Measurements from ENCODE around the gene DUSP10.

DUSP10 gene

DNA sequence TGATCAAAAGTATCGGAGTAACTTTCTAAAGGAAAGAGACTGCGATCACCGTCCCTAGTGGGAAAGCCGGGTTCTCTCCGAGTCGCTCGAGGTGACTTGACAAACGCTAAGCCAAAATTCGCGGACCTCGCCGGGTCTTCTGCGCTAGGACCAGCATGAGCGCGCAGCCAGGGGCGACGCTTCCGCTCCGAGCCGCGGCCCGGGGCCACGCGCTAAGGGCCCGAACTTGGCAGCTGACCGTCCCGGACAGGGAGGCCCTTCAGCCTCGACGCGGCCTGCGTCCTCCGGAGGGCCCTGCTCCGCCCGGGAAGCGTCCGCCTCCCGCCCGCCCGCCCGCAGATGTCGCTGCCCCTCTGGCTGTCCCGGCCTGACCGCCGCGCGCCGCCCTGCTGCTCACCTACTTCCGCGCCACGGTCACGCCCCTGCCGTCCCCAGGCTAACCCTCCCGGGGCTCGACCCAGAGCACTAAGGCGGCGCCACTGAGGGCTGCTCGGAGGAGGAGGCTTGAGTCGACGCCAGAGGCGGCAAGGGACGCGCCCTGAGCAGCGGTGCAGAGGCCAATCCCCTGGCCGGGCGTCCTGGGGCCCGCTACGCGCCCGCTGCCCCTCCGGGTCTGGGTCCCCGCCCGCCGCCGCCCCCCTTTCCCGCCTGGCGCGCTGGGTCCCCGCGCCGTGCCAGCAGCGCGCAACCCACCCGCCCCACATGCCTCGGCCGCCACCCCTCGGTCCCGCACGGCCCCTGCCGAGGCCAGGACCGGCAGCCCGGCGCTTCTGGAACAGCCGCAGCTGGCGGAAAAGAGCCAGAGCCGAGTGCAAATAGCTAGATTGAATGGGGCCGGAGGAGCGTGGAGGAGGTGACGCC lies 896 bp upstream of the DUSP10 start:
- Histone ChIP-seq H3K4me1 (ENCODE audit: insufficient read depth, low read length) (peaks cover 36% of the 10 kb centered on the region), H3K36me3 (ENCODE audit: insufficient read depth, low read length) (peaks cover 13% of the 10 kb centered on the region), H3K9me3 (ENCODE audit: low read length) (no peaks in the 10 kb centered on the region), H3K4me3 (ENCODE audit: low read depth in 1 of 2, low read length in 2 of 2) (peak overlapping the region; percentile 66 to 100), H3K27ac (ENCODE audit: low read depth, low read length) (peak overlapping the region; percentile 78), H3K9ac (ENCODE audit: low read length) (peak overlapping the region; percentile 96), H3K27me3 (ENCODE audit: control insufficient read depth in 1 of 2, insufficient read depth in 2 of 2, low read length in 2 of 2) (no peaks in the 10 kb centered on the region)

DNA sequence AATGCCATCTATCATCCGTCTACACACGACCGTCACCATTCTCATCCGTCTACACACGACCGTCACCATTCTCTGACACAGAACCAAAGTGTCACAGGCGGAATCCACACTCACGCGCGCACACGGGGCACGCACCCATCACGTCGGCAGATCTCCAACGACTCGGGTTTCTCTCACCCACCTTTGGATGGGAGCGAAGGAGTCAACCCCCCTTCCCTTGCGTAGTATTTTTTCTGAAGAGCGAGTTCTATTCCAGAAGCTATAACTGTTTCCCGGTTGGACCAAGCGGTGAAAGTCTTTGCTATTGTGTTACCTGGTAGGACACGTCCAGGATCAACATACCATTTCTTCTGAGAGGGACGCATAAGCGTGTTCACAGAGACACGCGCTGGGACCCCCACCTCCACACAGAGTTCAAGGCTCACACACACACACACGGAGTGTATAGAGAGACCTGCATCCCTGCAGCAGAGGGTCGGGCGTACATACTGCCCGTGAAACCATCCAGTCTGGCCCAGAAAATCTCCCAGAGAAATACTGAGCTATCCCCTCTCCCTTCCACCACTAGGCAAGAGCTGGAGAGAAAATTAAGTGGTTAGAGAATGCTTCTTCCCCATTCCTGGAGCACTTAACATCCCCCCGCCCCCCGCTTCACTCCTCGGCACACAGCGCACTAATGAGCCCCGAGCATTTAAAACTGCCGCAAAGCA lies 741 bp downstream of the DUSP10 start:
- H3K9ac ChIP-seq (ENCODE audit: low read length): peak overlapping the region; percentile 99
- no peaks in the 10 kb centered on the region for H3K27me3 ChIP-seq (ENCODE audit: control insufficient read depth in 1 of 2, insufficient read depth in 2 of 2, low read length in 2 of 2)
- peaks cover 52% of the 10 kb centered on the region for H3K4me1 ChIP-seq (ENCODE audit: insufficient read depth, low read length)
- peaks cover 23% of the 10 kb centered on the region for H3K36me3 ChIP-seq (ENCODE audit: insufficient read depth, low read length)
- peak overlapping the region; percentile 84 for H3K27ac ChIP-seq (ENCODE audit: low read depth, low read length)
- H3K9me3 ChIP-seq (ENCODE audit: low read length): no peaks in the 10 kb centered on the region
- H3K4me3 ChIP-seq (ENCODE audit: low read depth in 1 of 2, low read length in 2 of 2): peak overlapping the region; percentile 53 to 100

DNA sequence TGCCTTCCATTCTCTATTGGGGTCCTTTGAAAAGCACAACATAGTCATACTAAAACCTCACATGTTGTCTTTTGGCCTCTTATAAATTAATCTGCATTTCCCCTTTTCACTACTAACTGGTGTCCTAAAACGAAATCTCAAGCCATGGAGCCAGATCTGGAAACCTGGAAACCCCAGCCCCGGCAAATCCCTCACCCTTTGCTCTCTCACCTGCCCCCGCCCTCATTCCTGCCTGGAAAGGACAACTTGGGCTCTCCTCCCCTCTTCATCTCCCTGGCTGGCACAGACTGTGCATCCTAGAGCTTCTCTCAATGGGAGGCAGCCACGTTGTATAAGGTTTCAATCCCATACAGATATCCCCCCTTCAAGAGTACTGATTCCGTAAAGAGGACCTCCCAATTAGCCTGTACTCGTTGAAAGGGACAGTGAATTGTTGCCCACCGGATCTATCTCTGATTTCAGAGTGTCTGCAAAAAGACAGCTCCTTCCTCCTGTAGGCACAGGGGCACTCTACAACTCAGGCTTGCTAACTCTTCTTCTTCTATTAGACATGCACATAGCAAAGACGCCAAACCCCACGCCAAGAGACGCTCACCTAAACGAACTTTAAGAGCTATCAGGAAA lies 1.4 kb downstream of the DUSP10 start:
- peak overlapping the region; percentile 84 for H3K27ac ChIP-seq (ENCODE audit: low read depth, low read length)

DNA sequence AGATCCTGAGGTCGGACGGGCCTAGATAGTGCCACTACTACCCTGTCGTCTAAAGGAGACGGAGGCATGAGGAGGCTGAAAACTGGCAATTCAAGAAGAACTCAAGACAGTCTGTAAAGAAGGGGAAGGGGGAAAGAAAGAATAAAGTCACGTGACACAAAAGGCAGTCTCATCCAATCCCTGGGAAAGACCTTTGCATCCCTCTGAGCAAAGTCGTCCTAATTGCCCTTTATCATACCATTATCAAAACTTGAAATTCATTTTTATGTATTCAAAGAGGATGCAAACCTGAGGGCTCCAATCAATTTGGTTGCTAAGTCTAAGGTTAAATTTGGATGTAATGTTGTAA lies 2.2 kb downstream of the DUSP10 start:
- Histone ChIP-seq H3K27ac (ENCODE audit: low read depth, low read length) (peak overlapping the region; percentile 84), H3K27me3 (ENCODE audit: control insufficient read depth in 1 of 2, insufficient read depth in 2 of 2, low read length in 2 of 2) (no peaks in the 10 kb centered on the region), H3K36me3 (ENCODE audit: insufficient read depth, low read length) (peaks cover 23% of the 10 kb centered on the region), H3K9me3 (ENCODE audit: low read length) (no peaks in the 10 kb centered on the region), H3K4me3 (ENCODE audit: low read depth in 1 of 2, low read length in 2 of 2) (peak overlapping the region; percentile 53 to 100), H3K4me1 (ENCODE audit: insufficient read depth, low read length) (peaks cover 64% of the 10 kb centered on the region), H3K9ac (ENCODE audit: low read length) (no peak overlapping the region)

More for the DNA sequence above, 1.4 kb downstream of the DUSP10 start:
- H3K36me3 ChIP-seq (ENCODE audit: insufficient read depth, low read length): peaks cover 23% of the 10 kb centered on the region
- peak overlapping the region; percentile 99 for H3K9ac ChIP-seq (ENCODE audit: low read length)
- H3K4me1 ChIP-seq (ENCODE audit: insufficient read depth, low read length): peaks cover 59% of the 10 kb centered on the region
- no peaks in the 10 kb centered on the region for H3K9me3 ChIP-seq (ENCODE audit: low read length)
- H3K27me3 ChIP-seq (ENCODE audit: control insufficient read depth in 1 of 2, insufficient read depth in 2 of 2, low read length in 2 of 2): no peaks in the 10 kb centered on the region
- H3K4me3 ChIP-seq (ENCODE audit: low read depth in 1 of 2, low read length in 2 of 2): peak overlapping the region; percentile 53 to 100

DNA sequence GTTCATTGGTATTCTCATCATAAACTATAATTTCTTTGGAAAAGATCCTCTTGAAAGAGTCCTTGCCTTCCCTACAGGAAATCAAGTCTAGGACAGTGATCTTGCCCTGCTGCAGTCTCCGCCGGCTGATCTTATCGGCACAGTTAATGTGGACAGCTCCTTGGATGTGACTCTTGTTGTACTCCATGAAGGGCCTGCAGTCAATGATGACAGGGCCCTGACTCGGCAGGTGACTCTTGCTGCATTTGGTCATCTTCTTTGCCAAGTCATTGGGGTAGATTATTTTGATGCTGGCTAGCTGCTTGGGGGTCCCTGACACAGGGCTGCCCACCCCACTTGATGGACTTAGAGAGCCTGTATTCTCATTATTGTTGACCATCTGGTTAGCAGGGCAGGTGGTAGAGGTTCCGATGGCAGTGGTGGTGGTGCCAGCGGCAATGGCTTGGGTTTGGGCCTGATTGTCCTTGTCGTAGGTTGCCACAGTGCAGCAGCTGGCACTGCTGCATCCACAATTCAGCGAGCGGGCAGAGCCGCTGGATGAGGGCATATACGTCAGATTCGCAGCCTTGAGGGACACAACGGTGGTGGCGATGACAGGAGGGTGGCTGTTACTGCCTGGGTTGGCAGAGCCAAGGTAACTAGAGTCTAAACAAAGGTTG lies 2.7 kb downstream of the DUSP10 start:
- no peaks in the 10 kb centered on the region for H3K9me3 ChIP-seq (ENCODE audit: low read length)
- H3K4me3 ChIP-seq (ENCODE audit: low read depth in 1 of 2, low read length in 2 of 2): peak overlapping the region; percentile 53 to 100
- peaks cover 69% of the 10 kb centered on the region for H3K4me1 ChIP-seq (ENCODE audit: insufficient read depth, low read length)
- no peak overlapping the region for H3K9ac ChIP-seq (ENCODE audit: low read length)
- peaks cover 23% of the 10 kb centered on the region for H3K36me3 ChIP-seq (ENCODE audit: insufficient read depth, low read length)
- H3K27ac ChIP-seq (ENCODE audit: low read depth, low read length): peak overlapping the region; percentile 43
- H3K27me3 ChIP-seq (ENCODE audit: control insufficient read depth in 1 of 2, insufficient read depth in 2 of 2, low read length in 2 of 2): no peaks in the 10 kb centered on the region

DNA sequence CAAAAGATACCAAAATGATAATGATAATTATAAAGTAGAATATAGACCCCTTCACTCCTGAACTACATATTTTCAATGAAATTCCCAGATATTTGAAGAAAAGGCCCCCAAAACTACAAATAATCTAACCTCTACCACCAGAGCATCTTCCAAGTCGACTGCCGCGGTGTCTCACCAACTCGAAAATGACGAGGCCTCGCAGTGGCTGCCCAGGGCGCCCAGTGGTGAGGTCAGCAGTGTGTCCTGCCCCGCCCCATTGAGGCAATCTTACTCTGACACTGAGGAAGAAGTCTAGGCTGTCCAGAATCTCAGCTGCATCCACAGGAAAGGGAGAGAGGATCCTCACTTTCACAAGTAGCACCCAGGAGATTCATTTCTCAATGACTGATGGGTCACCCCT lies 5.2 kb downstream of the DUSP10 start:
- Histone ChIP-seq H3K9ac (ENCODE audit: low read length) (no peak overlapping the region), H3K27ac (ENCODE audit: low read depth, low read length) (peak overlapping the region; percentile 13), H3K36me3 (ENCODE audit: insufficient read depth, low read length) (peaks cover 23% of the 10 kb centered on the region), H3K4me1 (ENCODE audit: insufficient read depth, low read length) (peaks cover 80% of the 10 kb centered on the region), H3K9me3 (ENCODE audit: low read length) (no peaks in the 10 kb centered on the region), H3K4me3 (ENCODE audit: low read depth in 1 of 2, low read length in 2 of 2) (peak overlapping the region in 1 of 2 donors; percentile 100), H3K27me3 (ENCODE audit: control insufficient read depth in 1 of 2, insufficient read depth in 2 of 2, low read length in 2 of 2) (no peaks in the 10 kb centered on the region)

DNA sequence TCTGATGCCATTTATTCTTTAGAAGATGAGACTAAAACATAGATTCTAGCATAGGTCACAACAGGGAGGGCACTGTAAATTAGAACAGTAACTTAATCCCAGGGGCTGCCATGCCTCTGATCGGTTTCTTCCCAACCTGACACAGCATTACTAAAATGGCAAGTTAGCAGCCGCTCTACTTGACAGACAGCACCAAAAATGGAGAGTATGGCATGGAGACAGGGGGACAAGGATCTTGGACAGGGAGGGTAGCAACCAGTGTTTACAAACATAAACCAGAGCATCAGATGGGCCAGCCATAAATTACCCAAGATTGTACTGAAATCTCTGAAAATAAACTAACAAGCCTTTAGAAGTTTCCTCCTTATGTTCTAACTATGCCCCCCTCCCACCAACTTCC lies 5.9 kb downstream of the DUSP10 start:
- peak overlapping the region; percentile 13 for H3K27ac ChIP-seq (ENCODE audit: low read depth, low read length)
- no peaks in the 10 kb centered on the region for H3K9me3 ChIP-seq (ENCODE audit: low read length)
- peak overlapping the region; percentile 28 for H3K9ac ChIP-seq (ENCODE audit: low read length)
- H3K36me3 ChIP-seq (ENCODE audit: insufficient read depth, low read length): peaks cover 23% of the 10 kb centered on the region
- H3K27me3 ChIP-seq (ENCODE audit: control insufficient read depth in 1 of 2, insufficient read depth in 2 of 2, low read length in 2 of 2): no peaks in the 10 kb centered on the region
- H3K4me3 ChIP-seq (ENCODE audit: low read depth in 1 of 2, low read length in 2 of 2): peak overlapping the region in 1 of 2 donors; percentile 38
- H3K4me1 ChIP-seq (ENCODE audit: insufficient read depth, low read length): peaks cover 80% of the 10 kb centered on the region

DNA sequence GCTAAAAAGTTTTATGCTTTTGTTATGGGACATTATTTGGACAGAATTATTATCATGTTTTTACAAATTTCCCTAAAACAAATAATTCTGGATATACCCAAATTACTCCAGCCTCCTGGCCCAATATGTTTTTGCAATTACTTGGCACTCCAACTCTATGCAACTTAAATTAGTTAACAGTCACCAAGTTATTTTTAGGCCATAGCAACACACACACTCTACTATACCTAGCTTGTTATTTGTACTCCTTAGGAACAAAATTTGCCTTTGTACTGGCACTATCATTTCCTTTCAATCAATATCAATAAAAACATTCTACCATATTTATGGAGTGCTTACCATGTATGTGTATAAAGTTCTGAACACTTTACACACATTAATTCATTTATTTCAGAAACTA lies 7.7 kb downstream of the DUSP10 start:
- H3K4me3 ChIP-seq (ENCODE audit: low read depth in 1 of 2, low read length in 2 of 2): no peak overlapping the region
- no peak overlapping the region for H3K27ac ChIP-seq (ENCODE audit: low read depth, low read length)
- peaks cover 72% of the 10 kb centered on the region for H3K4me1 ChIP-seq (ENCODE audit: insufficient read depth, low read length)
- no peaks in the 10 kb centered on the region for H3K27me3 ChIP-seq (ENCODE audit: control insufficient read depth in 1 of 2, insufficient read depth in 2 of 2, low read length in 2 of 2)
- H3K36me3 ChIP-seq (ENCODE audit: insufficient read depth, low read length): peaks cover 23% of the 10 kb centered on the region
- H3K9me3 ChIP-seq (ENCODE audit: low read length): no peaks in the 10 kb centered on the region
- no peak overlapping the region for H3K9ac ChIP-seq (ENCODE audit: low read length)

DNA sequence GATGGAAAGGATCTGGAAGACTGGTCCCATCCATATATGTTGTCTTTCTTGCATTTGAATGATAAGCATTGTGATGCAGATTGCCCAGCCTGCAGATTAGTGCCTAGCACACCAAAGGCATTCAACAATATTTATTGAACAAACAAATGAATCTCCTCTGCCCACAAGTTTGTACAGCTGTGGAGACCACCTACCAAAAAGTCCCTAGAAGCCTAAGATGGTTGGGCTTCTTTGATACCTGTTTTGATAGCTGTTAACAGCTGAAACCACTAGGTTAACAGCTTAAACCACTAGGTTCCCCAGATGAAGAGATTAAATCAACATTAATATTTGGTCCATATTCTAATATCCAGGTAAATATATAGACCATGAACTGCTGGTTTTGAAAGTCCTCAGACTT lies 9.8 kb downstream of the DUSP10 start:
- no peaks in the 10 kb centered on the region for H3K9me3 ChIP-seq (ENCODE audit: low read length)
- no peak overlapping the region for H3K4me3 ChIP-seq (ENCODE audit: low read depth in 1 of 2, low read length in 2 of 2)

DNA sequence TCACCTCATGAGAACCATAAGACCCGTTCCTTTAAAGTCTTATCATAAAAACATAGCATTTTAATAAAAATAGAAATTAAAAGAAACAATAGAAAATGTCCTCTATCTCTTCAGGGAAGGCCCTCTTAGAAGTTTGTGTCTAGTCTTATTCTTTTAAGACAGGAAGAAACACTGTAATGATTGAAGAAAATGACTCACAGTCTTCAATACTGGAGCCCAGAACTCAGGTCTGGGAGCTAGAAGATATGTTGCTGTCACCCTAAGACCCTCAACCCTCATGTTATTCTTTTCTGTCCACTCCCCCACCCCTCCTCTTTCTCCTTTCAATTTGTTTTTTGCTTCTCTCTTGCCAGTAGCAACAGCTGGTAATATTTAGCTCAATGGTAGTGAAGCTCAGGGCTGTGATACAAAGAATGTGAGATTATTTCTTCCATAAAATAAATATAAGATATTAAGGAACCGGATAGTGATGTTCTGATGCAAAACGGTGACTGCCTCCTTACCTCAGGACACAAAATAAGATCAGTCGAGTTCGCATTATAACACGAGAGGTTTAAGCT lies 12.0 kb downstream of the DUSP10 start:
- Histone ChIP-seq H3K9me3 (ENCODE audit: low read length) (no peaks in the 10 kb centered on the region), H3K4me1 (ENCODE audit: insufficient read depth, low read length) (peaks cover 75% of the 10 kb centered on the region), H3K27me3 (ENCODE audit: control insufficient read depth in 1 of 2, insufficient read depth in 2 of 2, low read length in 2 of 2) (no peaks in the 10 kb centered on the region), H3K27ac (ENCODE audit: low read depth, low read length) (peak overlapping the region; percentile 70), H3K36me3 (ENCODE audit: insufficient read depth, low read length) (no peaks in the 10 kb centered on the region), H3K9ac (ENCODE audit: low read length) (no peak overlapping the region), H3K4me3 (ENCODE audit: low read depth in 1 of 2, low read length in 2 of 2) (no peak overlapping the region)

More for the DNA sequence above, 9.8 kb downstream of the DUSP10 start:
- H3K27ac ChIP-seq (ENCODE audit: low read depth, low read length): no peak overlapping the region
- H3K36me3 ChIP-seq (ENCODE audit: insufficient read depth, low read length): peaks cover 3% of the 10 kb centered on the region
- no peaks in the 10 kb centered on the region for H3K27me3 ChIP-seq (ENCODE audit: control insufficient read depth in 1 of 2, insufficient read depth in 2 of 2, low read length in 2 of 2)
- H3K4me1 ChIP-seq (ENCODE audit: insufficient read depth, low read length): peaks cover 72% of the 10 kb centered on the region
- no peak overlapping the region for H3K9ac ChIP-seq (ENCODE audit: low read length)
